Uterus (tissue), 2 donors: ENCODE measurements around the gene NFIC.

Experiments
- CTCF ChIP-seq, 4 experiments: fragments of 200-600 bp in 2 of 4; fragments of 450-650 bp in 2 of 4; sonication (generic) in 2 of 4; IDR thresholded peaks; one replicate each; pipeline ENCODE4 v1.5.1; 2016 to 2019; ENCODE audit warnings: antibody characterized with exemption in 4 of 4, mild to moderate bottlenecking in 2 of 4, moderate library complexity in 1 of 4
- POLR2A ChIP-seq, 2 donors: fragments of 450-650 bp; IDR thresholded peaks; one replicate each; pipeline ENCODE4 v1.6.1; 2016; ENCODE audit warnings: antibody characterized with exemption in 2 of 2, mild to moderate bottlenecking in 1 of 2, moderate library complexity in 1 of 2

DNA sequence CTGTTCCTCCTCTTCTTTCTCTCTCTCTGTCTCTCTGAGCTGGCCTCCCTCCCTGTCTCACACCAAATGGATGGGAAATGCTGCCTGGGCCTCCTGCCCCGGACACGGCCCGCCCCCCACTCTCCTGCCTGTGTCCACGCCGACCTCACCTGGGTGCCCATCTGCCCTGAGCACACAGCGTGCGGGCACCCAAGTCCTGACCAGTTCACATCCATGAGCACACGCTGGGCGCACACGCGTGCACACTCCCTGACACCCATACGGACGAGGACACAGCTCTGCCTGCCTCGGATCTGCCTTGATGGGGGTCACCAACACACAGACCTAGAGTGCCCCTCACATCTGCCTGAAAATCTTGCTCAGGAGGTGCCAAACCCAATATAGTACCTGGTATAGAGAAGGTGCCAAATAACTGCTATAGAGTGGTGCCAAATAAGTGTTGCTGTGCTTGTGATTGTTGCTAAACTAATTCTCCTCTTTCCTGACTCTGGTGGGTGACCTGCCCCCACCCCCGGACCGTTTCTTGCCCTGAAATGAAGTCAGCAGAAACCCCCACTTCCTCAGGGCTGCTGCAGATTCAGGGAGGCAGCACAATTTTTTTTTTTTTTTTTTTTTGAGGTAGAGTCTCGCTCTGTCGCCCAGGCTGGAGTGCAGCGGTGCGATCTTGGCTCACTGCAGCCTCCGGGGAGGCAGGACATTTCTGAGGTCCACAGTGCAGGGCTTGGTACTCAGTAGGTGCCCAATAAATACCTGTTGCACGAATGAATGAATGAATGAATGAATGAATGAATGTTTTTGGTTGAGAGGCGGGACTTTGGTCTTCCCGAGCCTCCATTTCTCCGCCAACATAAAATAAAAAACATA is 4.6 kb downstream of the NFIC start:
- no peak for TF ChIP-seq CTCF (IDR thresholded peaks at IDR 0.05)
- no peak for TF ChIP-seq POLR2A (IDR thresholded peaks at IDR 0.05)
